GM12891 (cell line): ENCODE measurements around the gene TP73.

Experiments used
- PAX5 ChIP-seq: IDR thresholded peaks from 2 replicates; pipeline ENCODE4 v1.6.1; 2011; ENCODE audit warnings: low read length, moderate library complexity, mild to moderate bottlenecking; ENCODE audit not compliant: insufficient read depth, severe bottlenecking
- POLR2A ChIP-seq: IDR thresholded peaks from 2 replicates; pipeline ENCODE4 v1.6.1; 2011; ENCODE audit warnings: low read depth, low read length, control low read depth
- POLR2AphosphoS5 ChIP-seq: IDR thresholded peaks from 2 replicates; pipeline ENCODE4 v1.6.1; 2011; ENCODE audit warnings: low read depth, low read length, control low read depth
- POU2F2 ChIP-seq: IDR thresholded peaks from 2 replicates; pipeline ENCODE4 v1.6.1; 2011; ENCODE audit warnings: low read depth, mild to moderate bottlenecking, control low read depth, low read length, moderate library complexity
- SPI1 ChIP-seq: IDR thresholded peaks from 2 replicates; pipeline ENCODE4 v1.6.1; 2011; ENCODE audit warnings: low read depth, low read length, control low read depth
- TAF1 ChIP-seq: IDR thresholded peaks from 2 replicates; pipeline ENCODE4 v1.6.1; 2011; ENCODE audit warnings: low read depth, low read length, control low read depth

- TF ChIP-seq POLR2A (no peak), POLR2AphosphoS5 (no peak), TAF1 (no peak), SPI1 (no peak), PAX5 (no peak), POU2F2 (no peak)
Measured at GRCh38 chr1:3668585-3669300, 16.4 kb downstream of the TP73 start.
